A549 (cell line): ENCODE results near the gene KCNJ6. TPM values are rescaled to one million over a fixed set of nuclear protein-coding genes. Genes with fewer than 3 reads are reported as not detected.

Experiments
- ATAC-seq, 2 experiments: fragments of 200-7000 bp in 1 of 2; fragments of >200 bp in 1 of 2; cut with Nextera tagmentation in 1 of 2; cut with Tn5 transposase in 1 of 2; 3 replicates each; pipeline versions ENCODE4 v1.8.0 to v1.9.1; 2018 to 2020; ENCODE audit warnings: mild to moderate bottlenecking in 1 of 2, moderate library complexity in 1 of 2
- CTCF ChIA-PET: fragments of 300-600 bp; sonication (Branson Sonifier 250); formaldehyde crosslinking; extraction: SDS; loops from one replicate; lab custom pipeline; 2021; ENCODE audit warnings: antibody characterized with exemption, inconsistent platforms; lab: Yijun Ruan, JAX
- POLR2A ChIA-PET: fragments of 350-600 bp; formaldehyde crosslinking; extraction: SDS; loops from one replicate; lab custom pipeline; 2021; ENCODE audit warnings: antibody characterized with exemption, inconsistent platforms; lab: Yijun Ruan, JAX
- DNase-seq, 2 experiments: peaks; one replicate each; pipeline versions ENCODE4 v3.0.0 to v3.0.0-alpha.2; 2011 to 2016; ENCODE audit warnings: low read depth in 1 of 2, low spot score in 1 of 2
- FAIRE-seq: peaks from 2 replicates; lab custom pipeline; 2011; peaks lifted over from hg19 to GRCh38; lab: Jason Lieb, UNC
- H3K27ac ChIP-seq, 2 experiments: fragments of >200 bp; sonication (Bioruptor Twin); formaldehyde crosslinking; 3 replicates each; pipeline ENCODE4 v1.5.1; 2016 to 2017
- H3K4me1 ChIP-seq: fragments of >200 bp; sonication (Bioruptor Twin); formaldehyde crosslinking; 3 replicates; pipeline ENCODE4 v1.6.1; 2016
- H3K4me2 ChIP-seq: fragments of >200 bp; sonication (Bioruptor Twin); formaldehyde crosslinking; 3 replicates; pipeline ENCODE4 v1.6.1; 2016
- H3K4me3 ChIP-seq: fragments of >200 bp; sonication (Bioruptor Twin); formaldehyde crosslinking; 3 replicates; pipeline ENCODE4 v1.5.1; 2016
- H3K9me3 ChIP-seq: fragments of >200 bp; sonication (Bioruptor Twin); formaldehyde crosslinking; 3 replicates; pipeline ENCODE4 v1.6.1; 2016
- CEBPB ChIP-seq, 2 experiments: fragments of >200 bp in 1 of 2; sonication (Bioruptor Twin) in 1 of 2; formaldehyde crosslinking in 1 of 2; IDR thresholded peaks; 2 replicates each; pipeline ENCODE4 v1.6.1; 2012 to 2016
- CHD4 ChIP-seq: fragments of 200-600 bp; sonication (generic); IDR thresholded peaks from 2 replicates; pipeline ENCODE4 v1.6.1; 2016; ENCODE audit warnings: antibody characterized with exemption, mild to moderate bottlenecking, borderline replicate concordance
- CTCF ChIP-seq: fragments of >200 bp; sonication (Bioruptor Twin); formaldehyde crosslinking; IDR thresholded peaks from 3 replicates; pipeline ENCODE4 v1.5.1; 2016
- EHMT2 ChIP-seq: fragments of 200-600 bp; sonication (generic); IDR thresholded peaks from 2 replicates; pipeline ENCODE4 v1.6.1; 2016; ENCODE audit warnings: antibody characterized with exemption, low read depth, mild to moderate bottlenecking, moderate library complexity
- ESRRA ChIP-seq: fragments of 150-350 bp; IDR thresholded peaks from 2 replicates; pipeline ENCODE4 v1.6.1; 2014; ENCODE audit warnings: mild to moderate bottlenecking, low read length, borderline replicate concordance
- FOSB ChIP-seq: fragments of 250-450 bp; sonication (Bioruptor Pico); IDR thresholded peaks from 2 replicates; pipeline ENCODE4 v1.5.0; 2020; ENCODE audit warnings: mild to moderate bottlenecking, moderate library complexity
- FOSL2 ChIP-seq, 2 experiments: fragments of 450-650 bp in 1 of 2; fragments of >200 bp in 1 of 2; sonication (Bioruptor Twin) in 1 of 2; formaldehyde crosslinking; IDR thresholded peaks; 2 replicates each; pipeline versions ENCODE4 v1.5.0 to v1.6.1; 2016 to 2020; ENCODE audit warnings: mild to moderate bottlenecking in 1 of 2, moderate library complexity in 1 of 2
- GATA3 ChIP-seq: IDR thresholded peaks from 2 replicates; pipeline ENCODE4 v1.6.1; 2012; ENCODE audit warnings: borderline replicate concordance
- HDAC2 ChIP-seq: fragments of 200-600 bp; sonication (generic); IDR thresholded peaks from 2 replicates; pipeline ENCODE4 v1.6.1; 2016
- HMGXB4 ChIP-seq: fragments of 250-450 bp; sonication (Bioruptor Pico); IDR thresholded peaks from 2 replicates; pipeline ENCODE4 v1.5.0; 2021; ENCODE audit warnings: mild to moderate bottlenecking, moderate library complexity, borderline replicate concordance
- HOXB5 ChIP-seq: fragments of 250-450 bp; sonication (Bioruptor Pico); IDR thresholded peaks from 2 replicates; pipeline ENCODE4 v1.5.0; 2020; ENCODE audit warnings: mild to moderate bottlenecking, moderate library complexity
- JUN ChIP-seq, 2 experiments: fragments of >200 bp; sonication (Bioruptor Twin); formaldehyde crosslinking; IDR thresholded peaks; 2 replicates in 1 of 2; 3 replicates in 1 of 2; pipeline ENCODE4 v1.6.1; 2016 to 2017
- JUNB ChIP-seq: fragments of >200 bp; sonication (Bioruptor Twin); formaldehyde crosslinking; IDR thresholded peaks from 2 replicates; pipeline ENCODE4 v1.6.1; 2016
- KDM1A ChIP-seq: fragments of 200-600 bp; sonication (generic); IDR thresholded peaks from 2 replicates; pipeline ENCODE4 v1.6.1; 2016; ENCODE audit warnings: low read depth, mild to moderate bottlenecking
- KDM5A ChIP-seq: fragments of 200-600 bp; sonication (generic); IDR thresholded peaks from 2 replicates; pipeline ENCODE4 v1.6.1; 2016; ENCODE audit warnings: antibody characterized with exemption, mild to moderate bottlenecking
- MAFK ChIP-seq: fragments of 450-650 bp; IDR thresholded peaks from 2 replicates; pipeline ENCODE4 v1.6.1; 2014; ENCODE audit not compliant: partially characterized antibody
- MAX ChIP-seq: IDR thresholded peaks from 2 replicates; pipeline ENCODE4 v1.6.1; 2012
- NR3C1 ChIP-seq: fragments of >200 bp; sonication (Bioruptor Twin); formaldehyde crosslinking; IDR thresholded peaks from 3 replicates; pipeline ENCODE4 v1.6.1; 2017
- POLR2A ChIP-seq: IDR thresholded peaks from 2 replicates; pipeline ENCODE4 v1.6.1; 2012; ENCODE audit warnings: mild to moderate bottlenecking, low read length
- RARB ChIP-seq: fragments of 250-450 bp; sonication (Bioruptor Pico); IDR thresholded peaks from 2 replicates; pipeline ENCODE4 v1.8.0; 2021; ENCODE audit warnings: mild to moderate bottlenecking, moderate library complexity
- RCOR1 ChIP-seq: fragments of 150-350 bp; IDR thresholded peaks from 2 replicates; pipeline ENCODE4 v1.6.1; 2014; ENCODE audit warnings: antibody characterized with exemption, low read length, low read depth
- RFX5 ChIP-seq: fragments of 450-650 bp; IDR thresholded peaks from 2 replicates; pipeline ENCODE4 v1.7.1; 2014; ENCODE audit warnings: antibody characterized with exemption, mild to moderate bottlenecking, moderate library complexity
- USF2 ChIP-seq: fragments of 450-650 bp; IDR thresholded peaks from 2 replicates; pipeline ENCODE4 v1.6.1; 2014; ENCODE audit warnings: antibody characterized with exemption
- ZC3H11A ChIP-seq: fragments of 450-650 bp; IDR thresholded peaks from 2 replicates; pipeline ENCODE4 v1.6.1; 2014; ENCODE audit warnings: antibody characterized with exemption, mild to moderate bottlenecking
- WGBS: methylation state at CpG from one replicate; pipeline ENCODE4 v1.1.6; 2017; ENCODE audit errors: missing lambda C conversion rate; 5-methylcytosine and 5-hydroxymethylcytosine counted together
- polyA plus RNA-seq, 4 experiments: library from polyadenylated mRNA; depleted of rRNA in 3 of 4; stranded (reverse); fragments of >200 nt; fragmentation: RNase III in 1 of 4; extraction: RNeasy Plus Mini Kit Qiagen cat#74134 plus additional on column Dnase treatment in 1 of 4; gene quantifications; 2 replicates in 3 of 4; 3 replicates in 1 of 4; pipeline ENCODE4 v1.2.3, GENCODE V29; 2011 to 2017

The KCNJ6 gene
- polyA plus RNA-seq, 2 of the 4 experiments (the other 2 are of a cell fraction), result 0.68 to 1.4 TPM

- H3K9me3 ChIP-seq, result peaks cover 2% of the 10 kb centered on the region; the same call in 1 of the 3 replicates
- H3K4me2 ChIP-seq, result no peak overlapping the region
- ATAC-seq, result no peak
- H3K4me3 ChIP-seq, result no peak overlapping the region
- no peak for FAIRE-seq
- no peak for DNase-seq
- CTCF ChIA-PET, result no interaction called here
- TF ChIP-seq NR3C1, result no peak
- no peak for TF ChIP-seq KDM5A
- no peak for TF ChIP-seq HDAC2
- TF ChIP-seq ESRRA, result no peak
- no peak for TF ChIP-seq EHMT2
- TF ChIP-seq HMGXB4 (CRISPR knock-in tag), result no peak
- TF ChIP-seq GATA3, result no peak
- no peak for TF ChIP-seq KDM1A
- no peak for TF ChIP-seq JUNB
- no peak for TF ChIP-seq FOSL2 (IDR thresholded peaks at IDR 0.05)
- TF ChIP-seq FOSL2 (CRISPR knock-in tag; IDR thresholded peaks at IDR 0.05), result no peak
- TF ChIP-seq JUN (IDR thresholded peaks at IDR 0.05), result no peak
- no peak for TF ChIP-seq HOXB5 (CRISPR knock-in tag)
- TF ChIP-seq, all 56 proteins: peak for 0
- Histone ChIP-seq H3K4me1 (peaks cover 12% of the 10 kb centered on the region), H3K27ac (no peak overlapping the region)
- WGBS, result 91% methylated on average over 2 of the region's 2 CpGs
- POLR2A ChIA-PET, result no interaction called here
Observed at GRCh38 chr21:37630872-37631271, 285.4 kb downstream of the KCNJ6 start.

GRCh38 chr21:37628362-37628761 lies 287.9 kb downstream of the KCNJ6 start:
- Histone ChIP-seq H3K9me3 (no peaks in the 10 kb centered on the region; the same call in 2 of the 3 replicates), H3K4me2 (no peak overlapping the region), H3K4me3 (no peak overlapping the region), H3K27ac (no peak overlapping the region), H3K4me1 (peaks cover 8% of the 10 kb centered on the region; the same call in 1 of the 3 replicates)
- FAIRE-seq, result no peak
- CTCF ChIA-PET, result no interaction called here
- no peak for TF ChIP-seq CHD4
- TF ChIP-seq MAFK, result no peak
- no peak for TF ChIP-seq POLR2A
- TF ChIP-seq FOSB (CRISPR knock-in tag), result no peak
- no peak for TF ChIP-seq NR3C1
- no peak for TF ChIP-seq RCOR1
- TF ChIP-seq CEBPB (IDR thresholded peaks at IDR 0.05), result no peak
- TF ChIP-seq FOSL2 (IDR thresholded peaks at IDR 0.05), result no peak
- no peak for TF ChIP-seq FOSL2 (CRISPR knock-in tag; IDR thresholded peaks at IDR 0.05)
- no peak for TF ChIP-seq ZC3H11A
- no peak for TF ChIP-seq RFX5
- no peak for TF ChIP-seq KDM1A
- TF ChIP-seq RARB (CRISPR knock-in tag), result no peak
- TF ChIP-seq MAX, result no peak
- no peak for TF ChIP-seq CTCF
- no peak for DNase-seq
- POLR2A ChIA-PET, result no interaction called here
- WGBS, result 94% methylated on average over 3 of the region's 3 CpGs
- no peak for ATAC-seq

GRCh38 chr21:37627561-37627960 lies 288.7 kb downstream of the KCNJ6 start:
- Histone ChIP-seq H3K27ac (no peak overlapping the region), H3K4me3 (no peak overlapping the region)
- no peak for TF ChIP-seq HDAC2
- no peak for TF ChIP-seq JUN (IDR thresholded peaks at IDR 0.05)
- no peak for TF ChIP-seq CEBPB (IDR thresholded peaks at IDR 0.05)
- TF ChIP-seq ESRRA, result no peak
- no peak for TF ChIP-seq NR3C1
- TF ChIP-seq USF2, result no peak
- TF ChIP-seq ZC3H11A, result no peak
- TF ChIP-seq, all 56 proteins: peak for 0
- Histone ChIP-seq H3K4me1 (peaks cover 8% of the 10 kb centered on the region; the same call in 1 of the 3 replicates), H3K9me3 (no peaks in the 10 kb centered on the region; the same call in 2 of the 3 replicates), H3K4me2 (no peak overlapping the region)
- ATAC-seq (no peak), DNase-seq (no peak), FAIRE-seq (no peak)
- ChIA-PET POLR2A (no interaction called here), CTCF (no interaction called here)
- WGBS, result 96% methylated on average over 2 of the region's 2 CpGs
